GM19455 (cell line): ENCODE measurements around the gene POU6F2.
"Not testable (repeated sequence)": the region's sequence is repeated elsewhere in the genome, so short reads cannot be mapped to it uniquely, and the experiment has no call there.

Source experiments
- ATAC-seq: cut with Tn5 transposase; IDR thresholded peaks from one replicate; pipeline ENCODE4 v1.9.1; 2021; ENCODE audit not compliant: unreplicated experiment

The POU6F2 gene

DNA sequence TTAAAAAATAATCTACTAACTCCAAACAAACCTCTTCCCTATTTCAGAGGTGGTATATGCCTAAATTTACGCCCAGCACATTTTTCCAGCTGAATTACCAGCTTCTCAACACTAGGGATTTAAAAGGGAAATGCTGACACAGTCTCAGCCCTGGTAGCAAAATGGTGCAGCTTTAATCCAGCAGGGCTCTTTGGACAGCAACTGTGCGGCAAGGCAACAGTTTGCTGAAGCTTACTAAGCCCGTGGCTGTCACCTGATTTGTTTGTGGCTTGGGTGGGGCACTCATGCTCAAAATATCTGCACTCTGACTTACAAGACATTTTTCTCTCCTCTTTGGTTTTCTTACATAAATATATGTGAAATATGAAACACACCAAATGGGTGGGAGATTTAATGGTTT lies 206.7 kb downstream of the POU6F2 start:
- no peak for ATAC-seq

DNA sequence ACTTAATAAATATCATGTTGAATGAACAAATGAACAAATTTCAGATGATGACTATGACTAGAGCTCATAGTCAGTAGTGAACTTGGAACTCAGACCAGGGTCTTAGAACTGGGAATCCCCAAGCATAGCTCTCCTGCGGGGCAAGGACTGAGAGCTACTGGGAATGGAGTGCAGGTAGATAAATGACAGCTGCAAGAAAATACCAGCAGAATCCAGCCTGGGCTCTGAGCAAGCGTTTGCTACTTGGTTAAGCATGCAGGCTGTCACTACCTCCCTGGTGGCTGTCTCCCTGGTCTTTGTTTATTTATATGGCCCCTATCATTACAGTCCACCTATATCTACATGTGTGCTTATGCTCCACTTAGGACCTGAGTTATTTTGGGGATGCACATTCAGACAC lies 208.4 kb downstream of the POU6F2 start:
- ATAC-seq = no peak

- ATAC-seq = no peak
Measured at GRCh38 chr7:39186671-39187070, 209.0 kb downstream of the POU6F2 start.

GRCh38 chr7:39187130-39187529 lies 209.4 kb downstream of the POU6F2 start:
- ATAC-seq = no peak

DNA sequence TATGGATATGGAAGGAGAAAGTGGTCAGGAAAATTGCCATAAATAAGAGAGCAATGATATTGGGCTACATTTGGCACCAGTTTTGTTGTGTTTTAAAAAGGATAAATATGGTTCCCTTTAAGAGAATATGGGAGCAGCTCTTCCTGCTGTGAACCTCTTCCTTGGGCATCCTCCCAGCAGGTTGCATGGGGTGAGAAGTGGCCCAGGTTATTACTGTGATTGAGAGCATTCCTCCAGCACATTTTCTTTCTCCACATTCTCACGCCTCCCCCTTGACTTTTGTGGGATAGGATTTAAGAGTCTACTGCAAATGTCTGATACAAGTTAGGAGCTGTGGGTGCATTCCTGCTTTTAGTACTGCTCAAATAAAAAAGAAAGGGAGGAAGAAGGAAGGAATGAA lies 214.8 kb downstream of the POU6F2 start:
- ATAC-seq = no peak

DNA sequence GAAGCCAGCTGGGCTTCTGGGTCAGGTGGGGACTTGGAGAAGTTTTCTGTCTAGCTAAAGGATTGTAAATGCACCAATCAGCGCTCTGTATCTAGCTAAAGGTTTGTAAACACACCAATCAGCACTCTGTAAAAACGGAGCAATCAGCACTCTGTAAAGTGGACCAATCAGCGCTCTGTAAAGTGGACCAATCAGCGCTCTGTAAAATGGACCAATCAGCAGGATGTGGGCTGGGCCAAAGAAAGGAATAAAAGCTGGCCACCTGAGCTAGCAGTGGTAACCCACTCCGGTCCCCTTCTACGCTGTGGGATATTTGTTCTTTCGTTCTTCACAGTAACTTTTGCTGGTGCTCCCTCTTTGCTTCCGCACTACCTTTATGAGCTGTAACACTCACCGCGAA lies 216.7 kb downstream of the POU6F2 start:
- not testable (repeated sequence) for ATAC-seq

DNA sequence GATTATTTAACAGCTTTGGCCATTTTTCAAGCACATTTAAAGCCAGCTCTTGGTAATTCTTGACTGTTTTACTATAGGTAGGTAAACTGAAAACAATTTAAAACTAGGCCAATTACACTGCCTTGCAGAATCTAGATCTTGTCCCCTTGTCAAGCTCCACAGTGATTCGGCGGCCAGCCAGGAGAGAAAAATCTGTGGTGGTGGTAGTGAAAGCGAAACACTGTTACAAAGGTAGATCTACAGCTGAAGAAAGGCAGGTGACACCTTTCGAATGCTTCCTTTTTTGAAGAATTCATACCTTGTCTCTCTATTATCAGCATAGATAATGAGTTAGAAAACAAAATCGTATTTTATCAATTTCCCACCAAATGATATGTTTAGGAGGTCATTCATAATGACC lies 218.3 kb downstream of the POU6F2 start:
- no peak for ATAC-seq

DNA sequence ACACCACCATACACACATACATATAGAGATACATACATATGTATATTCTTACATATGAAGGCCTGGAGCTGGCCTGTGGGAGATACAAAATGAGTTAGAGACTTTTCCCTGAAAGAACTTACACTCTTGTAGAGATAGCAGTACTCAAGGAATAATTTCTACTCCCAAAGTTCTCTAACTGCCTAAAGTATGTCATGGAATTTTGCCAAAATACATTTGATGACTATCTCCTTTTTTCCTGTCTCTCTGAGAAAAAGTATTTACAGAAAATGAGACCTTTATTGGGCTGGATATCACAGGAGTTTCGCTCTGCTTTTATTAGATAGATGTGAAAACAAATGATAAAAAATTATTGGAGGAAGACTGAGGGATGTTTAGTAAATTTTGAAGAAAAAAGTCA lies 220.1 kb downstream of the POU6F2 start:
- ATAC-seq = no peak

- no peak for ATAC-seq
Measured at GRCh38 chr7:39198556-39198955, 220.8 kb downstream of the POU6F2 start.

DNA sequence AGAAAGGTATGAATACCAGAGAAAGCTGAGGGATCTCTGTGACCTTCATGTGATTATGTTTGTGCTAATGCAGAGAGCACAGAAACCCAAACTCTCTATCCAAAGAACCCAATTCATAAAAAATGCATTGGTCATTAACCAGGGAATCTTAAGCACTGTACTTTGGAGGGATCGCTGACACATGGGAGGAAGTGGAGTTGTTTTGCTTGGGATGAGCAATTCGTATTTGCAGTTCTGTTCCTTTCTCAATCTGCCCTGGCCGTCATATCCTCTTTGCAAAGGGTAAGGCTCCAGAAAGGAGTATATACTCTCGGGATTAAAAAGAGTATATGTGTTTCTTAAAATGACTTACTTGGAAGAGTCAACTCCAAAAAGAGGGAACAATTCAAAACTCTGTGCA lies 221.3 kb downstream of the POU6F2 start:
- ATAC-seq = no peak

DNA sequence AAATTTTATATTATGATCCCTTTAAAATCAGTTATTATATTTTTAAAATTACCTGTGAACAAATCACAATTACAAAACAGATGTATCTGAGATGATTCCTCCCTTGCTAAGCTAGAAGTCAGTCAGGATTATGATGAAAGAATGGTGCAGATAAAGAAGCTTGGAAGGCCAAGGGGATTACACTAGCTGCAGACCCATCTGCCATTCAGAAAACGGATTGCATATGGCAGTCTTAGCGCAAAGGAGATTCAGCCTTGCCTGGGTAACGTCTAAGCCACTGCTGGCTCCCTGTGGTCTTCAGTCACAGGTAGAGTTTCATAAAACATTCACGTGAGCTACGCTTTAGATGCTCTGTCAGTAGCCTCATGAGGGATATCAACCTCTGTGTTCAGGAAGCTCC lies 222.2 kb downstream of the POU6F2 start:
- no peak for ATAC-seq

GRCh38 chr7:39202041-39202440 lies 224.3 kb downstream of the POU6F2 start:
- no peak for ATAC-seq

- no peak for ATAC-seq
Measured at GRCh38 chr7:39210362-39210761, 232.7 kb downstream of the POU6F2 start.

- ATAC-seq = no peak
Measured at GRCh38 chr7:39211581-39211980, 233.9 kb downstream of the POU6F2 start.

- no peak for ATAC-seq
Measured at GRCh38 chr7:39212876-39213275, 235.2 kb downstream of the POU6F2 start.

DNA sequence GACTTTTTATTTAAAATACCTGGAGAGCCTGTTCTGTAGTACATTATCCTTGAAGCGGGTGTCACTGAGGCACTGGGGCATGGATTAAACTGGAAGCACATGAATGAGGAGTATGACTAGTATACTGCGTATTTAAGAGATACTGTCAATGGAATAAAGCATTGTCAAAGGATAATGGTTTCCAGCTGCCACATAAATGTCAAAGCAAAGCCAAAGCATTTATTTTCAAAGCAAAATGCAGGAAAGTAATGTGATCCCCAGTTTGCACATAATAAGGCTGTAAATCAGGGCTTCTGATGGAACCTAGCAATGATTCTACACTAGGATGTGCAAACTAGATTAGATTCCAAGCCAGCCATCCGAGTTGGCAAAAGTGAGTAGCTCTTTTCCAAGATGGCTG lies 240.1 kb downstream of the POU6F2 start:
- no peak for ATAC-seq

DNA sequence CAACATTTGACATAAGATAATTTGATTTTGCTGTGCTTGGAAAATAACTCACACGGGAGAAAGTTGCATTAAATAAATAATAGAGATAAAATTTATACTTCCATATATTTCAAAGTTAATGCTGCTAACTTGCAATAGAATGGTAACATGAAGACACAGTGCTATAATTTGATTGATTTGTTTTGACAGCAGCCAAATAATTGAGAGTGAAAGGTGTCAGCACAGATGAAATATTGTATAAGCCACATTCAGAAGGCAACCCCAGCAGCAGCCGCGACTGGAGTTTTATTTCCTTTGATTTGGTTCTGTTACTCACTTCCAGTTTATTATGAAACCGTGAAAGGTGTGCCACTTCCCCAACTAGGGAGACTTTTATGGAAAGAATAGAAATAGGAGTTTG lies 242.2 kb downstream of the POU6F2 start:
- no peak for ATAC-seq

DNA sequence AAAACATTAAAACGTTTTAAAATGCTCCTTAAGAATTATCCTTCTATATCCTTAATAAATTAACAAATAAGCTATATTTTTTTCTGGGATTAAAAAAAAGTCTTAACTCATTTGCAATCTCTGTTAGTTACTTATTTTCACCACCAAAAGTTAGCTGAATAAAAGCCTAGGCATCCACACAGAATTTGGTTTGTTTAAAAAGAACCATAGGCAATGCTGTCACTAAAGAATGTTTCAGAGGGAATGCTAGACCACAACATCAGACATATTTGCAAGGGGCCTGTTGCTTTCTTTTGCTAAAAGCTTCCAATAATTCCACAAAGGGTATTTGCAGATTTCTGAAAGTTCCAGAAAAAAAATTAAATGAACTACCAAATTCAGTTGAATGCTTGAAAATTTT lies 244.2 kb downstream of the POU6F2 start:
- no peak for ATAC-seq

GRCh38 chr7:39228946-39229345 lies 251.2 kb downstream of the POU6F2 start:
- no peak for ATAC-seq

- no peak for ATAC-seq
Measured at GRCh38 chr7:39233851-39234529, 256.3 kb downstream of the POU6F2 start.

GRCh38 chr7:39238234-39238869 lies 260.6 kb downstream of the POU6F2 start:
- no peak for ATAC-seq

DNA sequence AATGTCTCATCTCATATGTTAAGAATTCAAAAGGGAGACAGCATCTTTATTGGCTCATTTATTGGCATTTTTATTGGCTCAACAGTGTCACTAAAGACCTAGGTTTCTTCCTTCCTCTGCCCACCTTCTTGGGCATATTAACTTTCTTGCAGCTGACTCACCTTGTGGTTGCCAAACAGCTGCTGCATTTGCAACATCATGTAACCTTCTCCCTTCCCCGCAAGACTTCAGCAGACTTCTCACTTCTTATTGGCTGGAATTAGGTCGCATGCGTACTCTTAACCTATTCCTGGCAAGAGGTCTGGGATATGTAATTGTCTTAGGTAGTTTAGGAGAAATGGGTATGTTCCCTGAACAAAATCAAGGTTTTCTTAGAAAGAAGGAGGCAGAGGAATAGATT lies 263.2 kb downstream of the POU6F2 start:
- ATAC-seq = no peak

DNA sequence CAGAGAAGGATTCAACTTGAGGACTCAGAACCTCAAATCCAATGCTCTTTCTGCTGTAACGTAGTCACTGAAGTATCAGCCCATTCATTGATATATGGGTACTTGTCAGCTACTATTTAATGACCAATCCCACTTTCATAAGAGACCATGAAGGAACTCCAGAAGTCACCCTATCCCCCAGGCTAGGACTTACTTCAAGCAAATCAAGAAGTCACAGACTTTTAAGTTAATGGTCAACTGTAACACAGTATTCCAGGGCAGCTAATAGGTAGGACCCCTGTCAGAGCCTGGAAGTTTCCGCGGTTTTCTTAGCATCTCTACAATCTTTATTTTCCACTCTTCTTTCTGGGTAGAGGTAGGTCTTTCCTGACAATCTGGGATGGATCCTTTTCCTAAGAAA lies 269.9 kb downstream of the POU6F2 start:
- ATAC-seq = no peak
